Gastrocnemius medialis (tissue), 4 donors: ENCODE data around the gene FBXL7.

Experiments used
- CTCF ChIP-seq, 5 experiments: fragments of 450-650 bp in 3 of 5; fragments of 200-600 bp in 2 of 5; sonication (generic) in 2 of 5; IDR thresholded peaks in 4 of 5; conservative IDR thresholded peaks in 1 of 5; 1 replicate in 4 of 5; 2 replicates in 1 of 5; pipeline ENCODE4 v1.5.1; 2016 to 2019; ENCODE audit warnings: antibody characterized with exemption in 5 of 5, mild to moderate bottlenecking in 3 of 5, moderate library complexity in 3 of 5
- POLR2A ChIP-seq, 2 donors: fragments of 450-650 bp; IDR thresholded peaks; one replicate each; pipeline ENCODE4 v1.6.1; 2017; ENCODE audit warnings: antibody characterized with exemption in 2 of 2, mild to moderate bottlenecking in 2 of 2, moderate library complexity in 2 of 2

- TF ChIP-seq CTCF (IDR thresholded peaks at IDR 0.05 in 4 of 5, conservative IDR thresholded peaks at IDR 0.05 in 1 of 5) (no peak), POLR2A (IDR thresholded peaks at IDR 0.05) (no peak)
Measured at GRCh38 chr5:15693933-15694332, 194.0 kb downstream of the FBXL7 start.
